ENCODE data around the gene LMX1B. TPM values are rescaled to one million over a fixed set of nuclear protein-coding genes. Genes with fewer than 3 reads are reported as not detected.

LMX1B gene
- total RNA-seq, 1 experiment from 2014 or later = not detected

DNA sequence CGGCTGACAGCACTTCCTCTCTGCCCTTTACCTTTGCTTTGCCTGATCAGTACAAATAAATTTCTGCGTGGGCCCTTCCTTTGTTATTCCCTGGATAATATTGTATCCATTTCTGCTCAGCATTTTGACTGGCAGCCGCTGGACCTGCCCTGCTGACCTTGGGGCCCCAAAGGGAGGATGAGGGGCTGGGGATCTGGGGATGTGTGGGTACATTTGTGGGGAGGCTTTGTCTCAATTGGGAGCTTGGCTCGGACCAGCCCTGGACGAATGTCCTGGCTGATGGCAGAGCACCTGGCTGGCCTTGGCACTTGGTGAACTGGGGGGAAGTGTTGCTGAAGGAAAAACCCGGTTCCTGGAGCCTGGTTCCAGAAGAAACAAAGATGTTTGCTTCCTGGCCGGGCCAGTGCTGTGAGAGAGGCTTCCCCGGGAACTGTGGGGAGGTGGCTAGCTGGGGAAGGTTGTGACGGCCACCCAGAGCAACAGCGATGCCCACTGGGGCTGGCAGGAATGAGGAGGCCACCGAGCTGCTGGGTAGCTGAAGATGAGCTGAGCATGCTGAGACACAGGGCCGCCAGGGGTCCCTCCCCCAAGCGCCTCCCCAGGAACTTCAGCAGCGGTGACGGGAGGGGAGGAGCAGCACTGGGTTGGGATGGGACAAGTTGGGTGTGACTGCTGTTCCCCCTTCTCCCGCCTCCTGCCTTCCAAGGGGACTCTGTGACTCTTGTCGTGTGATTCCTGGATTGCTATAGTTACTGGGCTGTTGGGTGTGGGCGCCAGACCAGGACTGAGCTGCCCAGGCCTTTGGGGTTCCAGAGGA is 8.4 kb downstream of the LMX1B start:
- BruUV-seq (replicated peaks) = no TSS peak
- ChIA-PET POLR2A (ENCODE audit: low non-redundant PET) (no interaction called here), CTCF (no interaction called here)
- H3K27me3 ChIP-seq (replicated peaks; ENCODE audit: insufficient read depth, low read depth, low read length, poor library complexity) = peaks cover 100% of the 10 kb centered on the region
- no peaks in the 10 kb centered on the region for H3K36me3 ChIP-seq (ENCODE audit: insufficient read depth, low read length, poor library complexity, severe bottlenecking)
- no peak for DNase-seq (ENCODE audit: low spot score)
- no peak overlapping the region for H3K27ac ChIP-seq (ENCODE audit: low read depth, low read length, poor library complexity, severe bottlenecking)
- no peaks in the 10 kb centered on the region for H3K9me3 ChIP-seq (ENCODE audit: low read depth, low read length, poor library complexity, severe bottlenecking)
- peaks cover 12% of the 10 kb centered on the region for H3K4me1 ChIP-seq (ENCODE audit: insufficient read depth, low read length, poor library complexity, severe bottlenecking)
- intact Hi-C loops (cut with micrococcal nuclease; ENCODE audit: unreplicated experiment) = no loop called here
- H3K4me3 ChIP-seq (ENCODE audit: low read depth, low read length, poor library complexity, severe bottlenecking) = no peak overlapping the region
- no peak for TF ChIP-seq EZH2 (IDR thresholded peaks at IDR 0.05; ENCODE audit: borderline replicate concordance, low read depth, low read length, poor library complexity, severe bottlenecking)
- TF ChIP-seq, protein P1, sequence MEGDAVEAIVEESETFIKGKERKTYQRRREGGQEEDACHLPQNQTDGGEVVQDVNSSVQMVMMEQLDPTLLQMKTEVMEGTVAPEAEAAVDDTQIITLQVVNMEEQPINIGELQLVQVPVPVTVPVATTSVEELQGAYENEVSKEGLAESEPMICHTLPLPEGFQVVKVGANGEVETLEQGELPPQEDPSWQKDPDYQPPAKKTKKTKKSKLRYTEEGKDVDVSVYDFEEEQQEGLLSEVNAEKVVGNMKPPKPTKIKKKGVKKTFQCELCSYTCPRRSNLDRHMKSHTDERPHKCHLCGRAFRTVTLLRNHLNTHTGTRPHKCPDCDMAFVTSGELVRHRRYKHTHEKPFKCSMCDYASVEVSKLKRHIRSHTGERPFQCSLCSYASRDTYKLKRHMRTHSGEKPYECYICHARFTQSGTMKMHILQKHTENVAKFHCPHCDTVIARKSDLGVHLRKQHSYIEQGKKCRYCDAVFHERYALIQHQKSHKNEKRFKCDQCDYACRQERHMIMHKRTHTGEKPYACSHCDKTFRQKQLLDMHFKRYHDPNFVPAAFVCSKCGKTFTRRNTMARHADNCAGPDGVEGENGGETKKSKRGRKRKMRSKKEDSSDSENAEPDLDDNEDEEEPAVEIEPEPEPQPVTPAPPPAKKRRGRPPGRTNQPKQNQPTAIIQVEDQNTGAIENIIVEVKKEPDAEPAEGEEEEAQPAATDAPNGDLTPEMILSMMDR (conservative IDR thresholded peaks at IDR 0.05; ENCODE audit: low read depth, low read length) = no peak

DNA sequence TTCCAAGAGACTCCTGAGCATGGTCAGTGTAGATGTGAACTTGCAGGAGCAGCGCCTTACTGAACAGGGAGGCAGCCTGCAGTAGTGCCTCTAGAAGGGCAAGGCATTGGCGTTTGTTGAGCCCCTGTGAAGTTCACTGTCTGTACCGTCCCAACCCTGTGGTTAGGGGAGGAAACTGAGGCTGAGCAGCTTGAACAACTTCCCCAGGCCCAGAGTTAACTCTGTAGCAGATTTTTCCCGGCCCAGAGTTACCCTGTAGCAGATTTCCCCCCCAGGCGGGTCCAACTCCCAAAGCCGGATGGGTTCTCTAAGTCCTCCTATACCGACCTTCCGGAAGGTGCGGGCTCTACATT is 9.6 kb downstream of the LMX1B start:
- CTCF ChIA-PET = no interaction called here
- BruUV-seq (replicated peaks) = no TSS peak
- Histone ChIP-seq H3K36me3 (ENCODE audit: insufficient read depth, low read length, poor library complexity, severe bottlenecking) (no peaks in the 10 kb centered on the region), H3K4me3 (ENCODE audit: low read depth, low read length, poor library complexity, severe bottlenecking) (no peak overlapping the region), H3K27ac (ENCODE audit: low read depth, low read length, poor library complexity, severe bottlenecking) (no peak overlapping the region), H3K9me3 (ENCODE audit: low read depth, low read length, poor library complexity, severe bottlenecking) (no peaks in the 10 kb centered on the region), H3K4me1 (ENCODE audit: insufficient read depth, low read length, poor library complexity, severe bottlenecking) (peaks cover 12% of the 10 kb centered on the region), H3K27me3 (replicated peaks; ENCODE audit: insufficient read depth, low read depth, low read length, poor library complexity) (peaks cover 100% of the 10 kb centered on the region)
- no peak for DNase-seq (ENCODE audit: low spot score)
- TF ChIP-seq, protein P1 (conservative IDR thresholded peaks at IDR 0.05; ENCODE audit: low read depth, low read length) = no peak
- no peak for TF ChIP-seq EZH2 (IDR thresholded peaks at IDR 0.05; ENCODE audit: borderline replicate concordance, low read depth, low read length, poor library complexity, severe bottlenecking)
- POLR2A ChIA-PET (ENCODE audit: low non-redundant PET) = no interaction called here
- intact Hi-C loops (cut with micrococcal nuclease; ENCODE audit: unreplicated experiment) = no loop called here

DNA sequence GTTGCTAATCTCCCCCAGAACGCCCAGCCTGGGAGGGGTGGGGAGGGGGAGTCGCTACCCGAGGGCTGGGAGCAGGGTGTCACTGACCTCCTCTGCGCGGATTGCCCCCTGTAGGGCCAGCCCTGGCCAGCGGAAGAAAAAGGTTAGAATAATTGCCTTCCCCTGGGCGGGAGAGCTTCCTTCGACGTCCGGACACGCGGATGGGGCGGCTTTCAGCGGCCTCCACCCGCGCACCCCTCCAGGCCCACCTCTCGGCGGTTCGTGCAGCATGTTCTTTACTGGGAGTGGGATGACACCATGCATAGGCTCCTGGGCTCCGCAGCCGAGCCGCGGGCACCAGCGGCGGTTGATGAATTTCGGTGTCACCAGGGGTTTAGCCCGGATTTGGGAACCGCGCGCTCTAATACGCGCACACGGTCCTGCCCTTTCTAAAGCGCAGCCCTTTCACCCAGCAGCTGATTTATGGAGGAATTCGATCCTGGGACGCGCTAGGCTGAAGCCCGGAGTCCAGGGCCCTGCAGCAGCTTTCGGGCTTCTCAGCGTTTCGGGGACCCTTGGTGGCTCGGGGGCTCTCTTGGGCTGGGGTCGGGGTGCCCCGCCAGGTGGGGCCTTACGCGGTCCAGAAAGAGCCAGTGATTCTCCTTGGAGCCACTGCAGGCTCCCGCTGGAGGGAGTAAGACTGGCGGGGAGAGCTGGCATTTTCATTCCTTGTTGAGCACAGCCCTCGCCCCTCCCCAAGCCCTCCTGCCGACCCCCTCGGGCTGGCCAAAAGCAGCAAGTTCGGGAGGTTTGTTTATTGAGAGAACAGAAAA is 10.1 kb downstream of the LMX1B start:
- ChIA-PET CTCF (no interaction called here), POLR2A (ENCODE audit: low non-redundant PET) (no interaction called here)
- Histone ChIP-seq H3K27me3 (replicated peaks; ENCODE audit: insufficient read depth, low read depth, low read length, poor library complexity) (peaks cover 100% of the 10 kb centered on the region), H3K36me3 (ENCODE audit: insufficient read depth, low read length, poor library complexity, severe bottlenecking) (no peaks in the 10 kb centered on the region), H3K4me3 (ENCODE audit: low read depth, low read length, poor library complexity, severe bottlenecking) (no peak overlapping the region), H3K4me1 (ENCODE audit: insufficient read depth, low read length, poor library complexity, severe bottlenecking) (peaks cover 12% of the 10 kb centered on the region), H3K27ac (ENCODE audit: low read depth, low read length, poor library complexity, severe bottlenecking) (no peak overlapping the region), H3K9me3 (ENCODE audit: low read depth, low read length, poor library complexity, severe bottlenecking) (no peaks in the 10 kb centered on the region)
- no TSS peak for BruUV-seq (replicated peaks)
- no peak for DNase-seq (ENCODE audit: low spot score)
- intact Hi-C loops (cut with micrococcal nuclease; ENCODE audit: unreplicated experiment) = no loop called here
- no peak for TF ChIP-seq EZH2 (IDR thresholded peaks at IDR 0.05; ENCODE audit: borderline replicate concordance, low read depth, low read length, poor library complexity, severe bottlenecking)
- TF ChIP-seq, protein P1 (conservative IDR thresholded peaks at IDR 0.05; ENCODE audit: low read depth, low read length) = no peak
